AG04449 (cell line): ENCODE data around the gene BEAN1.

Experiments
- CTCF ChIA-PET: fragments of 350-600 bp; formaldehyde crosslinking; extraction: SDS; loops from one replicate; lab custom pipeline; 2021; ENCODE audit warnings: antibody characterized with exemption; lab: Yijun Ruan, JAX
- POLR2A ChIA-PET: fragments of 400-600, 350-600 bp; formaldehyde crosslinking; extraction: SDS; loops from one replicate; lab custom pipeline; 2020; ENCODE audit warnings: antibody characterized with exemption, inconsistent platforms; lab: Yijun Ruan, JAX
- DNase-seq: peaks from one replicate; pipeline ENCODE4 v3.0.0-alpha.2; 2010; ENCODE audit warnings: low read depth, low spot score
- H3K4me3 ChIP-seq: 2 replicates; pipeline ENCODE4 v1.5.1; 2011; ENCODE audit warnings: low read depth, mild to moderate bottlenecking, control low read depth, low read length
- TF ChIP-seq, protein P1 (sequence below): IDR thresholded peaks from one replicate; pipeline ENCODE4 v1.5.1; 2011; ENCODE audit warnings: mild to moderate bottlenecking, moderate library complexity, low read length, control low read depth, inconsistent platforms; ENCODE audit not compliant: insufficient read depth; ENCODE audit errors: missing control alignments

The BEAN1 gene

GRCh38 chr16:66455970-66456369 is 28.9 kb downstream of the BEAN1 start:
- POLR2A ChIA-PET: no interaction called here
- no peak for DNase-seq

DNA sequence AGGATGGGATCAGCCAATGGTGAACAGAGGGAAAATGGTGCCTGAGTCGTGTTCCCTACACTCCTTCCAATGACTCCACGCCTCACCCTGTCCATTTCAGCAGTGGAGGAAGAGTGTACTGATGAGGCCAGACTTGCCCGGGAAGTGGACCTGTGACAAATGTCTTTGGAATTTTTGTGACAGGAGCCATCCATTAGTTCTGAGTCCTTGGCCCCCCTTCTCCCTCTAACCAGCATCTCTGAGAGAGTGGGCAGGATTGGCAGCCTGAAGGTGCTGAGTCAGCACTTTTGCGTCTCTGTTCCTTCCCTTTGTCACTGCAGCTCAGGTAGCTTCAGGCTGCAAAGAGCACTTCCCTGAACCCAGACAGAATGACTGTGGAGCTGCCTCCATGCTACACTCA is 30.8 kb downstream of the BEAN1 start:
- DNase-seq: no peak
- H3K4me3 ChIP-seq: no peak overlapping the region
- CTCF ChIA-PET: interaction anchor here (1.4 kb wide), 1 partner anchor 11 kb away, joined by 3 read pairs; no protein-coding TSS in a partner anchor
- POLR2A ChIA-PET: no interaction called here
- TF ChIP-seq, protein P1, sequence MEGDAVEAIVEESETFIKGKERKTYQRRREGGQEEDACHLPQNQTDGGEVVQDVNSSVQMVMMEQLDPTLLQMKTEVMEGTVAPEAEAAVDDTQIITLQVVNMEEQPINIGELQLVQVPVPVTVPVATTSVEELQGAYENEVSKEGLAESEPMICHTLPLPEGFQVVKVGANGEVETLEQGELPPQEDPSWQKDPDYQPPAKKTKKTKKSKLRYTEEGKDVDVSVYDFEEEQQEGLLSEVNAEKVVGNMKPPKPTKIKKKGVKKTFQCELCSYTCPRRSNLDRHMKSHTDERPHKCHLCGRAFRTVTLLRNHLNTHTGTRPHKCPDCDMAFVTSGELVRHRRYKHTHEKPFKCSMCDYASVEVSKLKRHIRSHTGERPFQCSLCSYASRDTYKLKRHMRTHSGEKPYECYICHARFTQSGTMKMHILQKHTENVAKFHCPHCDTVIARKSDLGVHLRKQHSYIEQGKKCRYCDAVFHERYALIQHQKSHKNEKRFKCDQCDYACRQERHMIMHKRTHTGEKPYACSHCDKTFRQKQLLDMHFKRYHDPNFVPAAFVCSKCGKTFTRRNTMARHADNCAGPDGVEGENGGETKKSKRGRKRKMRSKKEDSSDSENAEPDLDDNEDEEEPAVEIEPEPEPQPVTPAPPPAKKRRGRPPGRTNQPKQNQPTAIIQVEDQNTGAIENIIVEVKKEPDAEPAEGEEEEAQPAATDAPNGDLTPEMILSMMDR: no peak

More at GRCh38 chr16:66455970-66456369, 28.9 kb downstream of the BEAN1 start:
- no peak overlapping the region for H3K4me3 ChIP-seq
- TF ChIP-seq, protein P1: no peak
- CTCF ChIA-PET: interaction anchor here (1.0 to 2.9 kb wide), 5 partner anchors 13 to 417 kb away, joined by 3 to 17 read pairs (median 4); no protein-coding TSS in a partner anchor

DNA sequence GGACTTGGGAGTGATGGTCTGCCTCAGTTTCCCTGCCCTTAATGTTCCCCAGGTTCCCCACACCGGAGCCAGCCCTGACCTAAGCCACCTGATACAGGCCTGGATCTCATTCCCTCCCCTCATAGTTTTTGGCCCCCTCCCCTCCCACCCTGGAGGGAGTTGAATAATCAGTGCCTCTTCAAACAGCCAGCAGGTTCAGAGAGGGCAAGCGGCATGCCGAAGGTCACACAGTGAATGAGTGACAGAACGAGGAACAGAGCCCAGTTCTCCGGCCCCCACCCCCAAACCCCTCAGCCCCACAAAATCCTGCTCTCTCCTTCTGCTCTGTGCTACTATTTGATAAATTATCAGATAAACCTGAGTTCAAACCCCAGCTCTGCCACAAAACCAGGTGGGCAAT is 31.2 kb downstream of the BEAN1 start:
- ChIA-PET CTCF (interaction anchor here (0.9 to 1.4 kb wide), 2 partner anchors 11 to 51 kb away, joined by 3 to 4 read pairs; no protein-coding TSS in a partner anchor), POLR2A (no interaction called here)
- DNase-seq: no peak
- TF ChIP-seq, protein P1: no peak
- H3K4me3 ChIP-seq: no peak overlapping the region

DNA sequence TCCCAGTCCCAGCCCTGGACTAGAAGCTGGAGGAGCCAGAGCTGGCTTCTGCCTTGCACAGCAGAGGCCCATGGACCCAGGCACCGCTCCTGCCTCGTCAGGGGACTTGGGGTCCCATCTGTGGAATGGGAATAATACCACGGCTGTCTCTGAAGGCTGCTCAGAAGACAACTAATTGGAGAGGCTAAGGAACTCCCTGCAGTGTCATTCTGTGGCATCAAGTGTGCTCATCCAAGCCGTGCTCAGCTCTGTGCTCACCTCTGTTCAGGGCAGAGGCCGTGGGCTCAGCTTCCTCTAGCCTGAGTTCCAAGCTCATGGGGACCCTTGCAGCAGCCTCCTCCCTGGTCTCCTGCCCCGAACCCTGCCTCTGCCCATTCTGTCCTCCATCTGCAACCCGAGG is 31.8 kb downstream of the BEAN1 start:
- no peak overlapping the region for H3K4me3 ChIP-seq
- DNase-seq: no peak
- ChIA-PET CTCF (interaction anchor here (0.9 to 1.4 kb wide), 2 partner anchors 10 to 52 kb away, joined by 3 to 4 read pairs; no protein-coding TSS in a partner anchor), POLR2A (no interaction called here)
- TF ChIP-seq, protein P1: no peak

GRCh38 chr16:66459878-66460277 is 32.8 kb downstream of the BEAN1 start:
- CTCF ChIA-PET: no interaction called here
- TF ChIP-seq, protein P1: no peak
- no peak overlapping the region for H3K4me3 ChIP-seq
- no peak for DNase-seq
- POLR2A ChIA-PET: no interaction called here

- DNase-seq: no peak
- TF ChIP-seq, protein P1: no peak
- no peak overlapping the region for H3K4me3 ChIP-seq
- ChIA-PET POLR2A (no interaction called here), CTCF (no interaction called here)
Measured at GRCh38 chr16:66460703-66461102, 33.6 kb downstream of the BEAN1 start.
